Measurements from ENCODE around the gene DLG4.
"Not testable (repeated sequence)": the region's sequence is repeated elsewhere in the genome, so short reads cannot be mapped to it uniquely, and the experiment has no call there.

DLG4 gene

DNA sequence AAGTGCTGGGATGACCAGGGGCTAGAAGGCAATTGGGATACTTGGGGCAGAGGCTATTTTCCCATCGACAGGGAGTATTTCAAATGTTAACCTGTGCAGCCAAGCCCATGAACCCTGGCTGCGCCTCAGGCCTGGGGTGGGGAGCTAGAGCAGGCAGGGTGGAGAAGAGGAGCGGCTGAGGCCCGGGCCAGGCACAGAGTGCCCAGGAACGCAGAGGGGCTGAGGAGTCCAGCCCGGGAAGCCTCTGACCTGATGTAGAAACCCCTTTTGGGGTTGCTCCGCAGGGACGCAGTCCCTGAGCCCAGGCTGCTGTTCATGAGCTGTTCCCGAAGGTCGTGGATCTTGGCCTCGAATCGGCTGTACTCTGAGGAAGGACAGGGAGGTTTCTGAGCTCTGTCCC lies 23.7 kb downstream of the DLG4 start:
- no peak overlapping the region for H3K27ac Mint-ChIP-seq
- no peaks in the 10 kb centered on the region for H3K27me3 Mint-ChIP-seq

DNA sequence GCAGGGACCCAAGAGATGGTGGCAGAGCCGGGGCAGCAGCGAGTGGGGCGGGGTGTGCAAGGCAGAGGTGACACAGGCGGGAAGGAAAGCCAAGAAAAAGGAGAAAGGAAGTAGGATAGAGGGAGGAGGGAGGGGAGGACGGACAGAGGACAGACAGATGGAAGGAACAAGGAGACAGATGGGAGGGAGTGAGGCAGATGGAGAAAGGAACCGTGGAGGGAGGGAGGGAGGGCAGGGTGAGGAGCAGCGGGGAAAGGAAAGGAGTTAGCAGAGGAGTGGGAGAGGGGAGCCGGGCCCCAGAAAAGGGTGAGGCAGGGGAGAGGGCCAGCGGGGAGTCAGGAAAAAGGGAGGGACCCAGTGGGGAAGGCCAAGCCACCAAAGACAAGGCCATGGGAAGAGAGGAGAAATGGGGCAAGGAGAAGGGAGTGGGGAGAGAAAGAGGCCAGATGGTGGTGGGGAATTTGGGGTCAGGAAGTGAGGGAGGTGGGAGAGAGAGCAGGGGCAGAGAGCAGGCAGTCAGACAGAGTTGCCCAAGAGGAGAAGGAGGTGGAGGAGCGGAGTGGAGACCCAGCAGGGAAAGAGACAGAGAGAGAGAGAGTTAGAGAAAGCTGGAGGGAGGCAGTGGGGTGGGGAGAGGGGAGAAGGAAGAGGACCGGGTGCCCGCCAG lies 27.2 kb downstream of the DLG4 start:
- Mint-ChIP-seq H3K27me3 (no peaks in the 10 kb centered on the region), H3K36me3 (no peaks in the 10 kb centered on the region), H3K4me1 (no peaks in the 10 kb centered on the region), H3K9me3 (no peaks in the 10 kb centered on the region), H3K4me3 (no peak overlapping the region), H3K27ac (no peak overlapping the region)

More for the DNA sequence above, 23.7 kb downstream of the DLG4 start:
- no peak overlapping the region for H3K4me3 Mint-ChIP-seq
- no peaks in the 10 kb centered on the region for H3K4me1 Mint-ChIP-seq
- no peaks in the 10 kb centered on the region for H3K9me3 Mint-ChIP-seq
- no peaks in the 10 kb centered on the region for H3K36me3 Mint-ChIP-seq

DNA sequence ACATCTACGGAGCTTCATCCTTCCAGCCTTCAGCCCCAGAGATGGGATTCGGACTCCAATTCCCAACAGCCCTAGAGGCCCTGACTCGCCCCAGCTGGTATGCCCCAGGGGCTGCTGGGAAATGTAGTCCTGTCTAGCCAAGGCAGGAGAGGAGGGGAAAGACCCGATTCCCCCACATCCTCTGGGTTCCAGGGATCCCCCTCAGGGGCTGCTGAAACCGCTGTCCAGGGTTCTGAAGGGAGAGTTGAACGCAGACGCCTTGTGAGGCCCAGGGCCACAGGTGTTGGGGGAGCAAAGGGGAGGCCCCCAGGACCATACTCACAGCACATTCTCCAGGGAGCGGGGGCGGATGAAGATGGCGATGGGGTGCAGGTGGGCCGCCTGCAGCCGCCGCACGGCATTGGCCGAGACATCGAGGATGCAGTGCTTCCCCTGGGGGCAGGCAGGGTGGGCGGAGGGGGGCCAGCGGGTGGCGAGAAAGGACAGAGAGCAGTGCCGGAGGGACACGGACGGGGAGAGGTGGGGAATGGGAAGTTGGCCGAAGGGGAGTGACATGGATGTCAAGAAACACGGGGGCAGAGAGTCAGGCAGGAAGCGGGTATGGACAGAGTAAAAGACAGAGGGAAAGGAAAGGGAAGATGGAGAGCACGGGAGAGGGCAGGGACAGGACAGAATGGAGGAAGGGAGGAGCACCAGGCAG lies 27.9 kb downstream of the DLG4 start:
- H3K9me3 Mint-ChIP-seq = no peaks in the 10 kb centered on the region
- no peaks in the 10 kb centered on the region for H3K4me1 Mint-ChIP-seq
- H3K36me3 Mint-ChIP-seq = no peaks in the 10 kb centered on the region
- no peak overlapping the region for H3K27ac Mint-ChIP-seq
- H3K4me3 Mint-ChIP-seq = no peak overlapping the region
- H3K27me3 Mint-ChIP-seq = no peaks in the 10 kb centered on the region

DNA sequence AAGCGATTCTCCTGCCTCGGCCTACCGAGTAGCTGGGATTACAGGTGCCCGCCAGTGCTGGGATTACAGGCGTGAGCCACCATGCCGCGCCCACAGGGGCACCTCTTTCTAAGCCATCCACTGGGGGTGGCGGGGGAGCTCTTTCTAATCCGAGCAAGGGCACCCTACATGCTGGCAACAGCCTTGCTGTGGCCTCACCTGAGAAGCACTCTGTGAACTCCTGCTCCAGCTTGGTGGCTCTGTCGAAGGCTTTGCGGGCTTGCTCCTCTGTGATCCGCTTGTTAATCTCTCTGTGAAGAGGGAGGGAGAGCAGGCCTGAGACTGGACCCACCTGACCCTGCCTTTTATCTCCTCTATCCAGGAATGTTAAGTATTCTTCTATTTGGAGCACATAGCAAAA lies 28.6 kb downstream of the DLG4 start:
- H3K36me3 Mint-ChIP-seq = no peaks in the 10 kb centered on the region
- no peak overlapping the region for H3K4me3 Mint-ChIP-seq
- H3K27ac Mint-ChIP-seq = no peak overlapping the region
- H3K27me3 Mint-ChIP-seq = no peaks in the 10 kb centered on the region
- H3K9me3 Mint-ChIP-seq = no peaks in the 10 kb centered on the region
- peaks cover 5% of the 10 kb centered on the region for H3K4me1 Mint-ChIP-seq

DNA sequence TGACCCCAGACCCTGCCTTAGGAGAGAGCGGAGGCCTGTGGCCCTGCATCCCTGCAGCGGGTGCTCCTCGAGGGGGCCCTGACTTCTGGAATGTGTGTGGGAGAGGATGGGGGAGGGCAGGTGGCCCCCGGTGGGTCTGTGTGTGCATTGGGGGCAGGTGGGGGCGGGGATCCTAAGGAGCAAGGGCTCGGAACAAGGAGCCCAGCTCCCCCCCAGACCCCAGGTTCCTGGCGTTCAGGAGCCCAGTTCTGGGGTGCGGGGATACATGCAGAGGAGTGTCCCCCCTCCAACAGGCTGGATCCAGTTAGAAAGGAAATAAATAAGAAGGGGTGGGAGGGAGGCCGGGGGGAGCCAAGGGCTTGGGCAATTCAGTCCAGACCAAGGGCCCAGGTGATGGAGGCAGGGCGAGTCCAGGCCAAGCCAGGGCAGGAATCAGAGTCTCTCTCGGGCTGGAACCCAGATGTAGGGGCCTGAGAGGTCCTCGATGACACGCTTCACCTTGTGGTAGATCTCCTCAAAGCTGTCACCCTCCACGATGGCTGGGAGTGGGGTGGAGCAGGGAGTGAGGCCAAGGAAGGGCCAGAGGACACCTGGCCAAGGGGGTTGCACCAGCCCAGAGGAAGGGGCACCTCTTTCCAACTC lies 29.2 kb downstream of the DLG4 start:
- Mint-ChIP-seq H3K36me3 (no peaks in the 10 kb centered on the region), H3K27ac (no peak overlapping the region), H3K4me3 (no peak overlapping the region), H3K27me3 (no peaks in the 10 kb centered on the region), H3K9me3 (no peaks in the 10 kb centered on the region), H3K4me1 (peaks cover 5% of the 10 kb centered on the region)

DNA sequence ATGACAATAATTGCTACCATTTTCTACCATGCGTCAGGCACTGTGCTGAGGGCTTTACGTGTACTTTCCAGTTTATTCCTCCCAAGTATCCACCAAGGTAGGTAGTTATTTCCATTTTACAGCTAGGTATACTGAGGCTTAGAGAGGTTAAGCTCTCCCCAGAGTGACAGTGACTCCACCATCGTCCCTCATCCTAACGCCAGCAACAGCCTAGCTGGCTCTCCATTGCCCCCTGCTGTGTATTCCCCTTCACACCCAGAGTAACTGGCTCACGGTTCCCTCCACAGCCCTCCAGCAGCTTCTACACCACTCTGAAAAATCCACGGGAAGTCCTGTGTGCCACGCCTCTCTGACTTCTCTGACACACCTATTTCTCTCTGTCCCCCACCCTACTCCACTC lies 33.4 kb downstream of the DLG4 start:
- no peak overlapping the region for H3K4me3 Mint-ChIP-seq
- no peak overlapping the region for H3K27ac Mint-ChIP-seq
- H3K4me1 Mint-ChIP-seq = peaks cover 5% of the 10 kb centered on the region
- H3K9me3 Mint-ChIP-seq = no peaks in the 10 kb centered on the region
- no peaks in the 10 kb centered on the region for H3K36me3 Mint-ChIP-seq
- H3K27me3 Mint-ChIP-seq = no peaks in the 10 kb centered on the region

DNA sequence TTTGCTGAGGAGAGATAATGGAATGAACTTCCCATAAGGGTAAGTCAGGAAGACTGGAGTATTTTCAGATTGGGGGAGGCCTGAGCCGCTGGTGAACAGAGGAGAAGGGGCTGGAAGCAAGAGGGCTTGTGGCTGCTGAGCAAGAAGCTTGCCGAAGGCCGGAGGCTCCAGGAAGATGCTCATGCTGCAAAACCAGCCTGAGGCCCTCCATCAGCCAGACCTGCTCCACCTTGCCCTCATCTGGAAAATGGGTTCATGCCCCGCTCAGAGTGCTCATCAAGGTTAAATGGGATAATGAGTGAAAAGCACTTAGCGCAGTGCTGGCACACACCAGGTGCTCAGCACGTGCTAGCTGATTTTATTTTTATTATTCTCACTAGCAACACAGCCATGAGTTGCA lies 35.0 kb downstream of the DLG4 start:
- H3K4me1 Mint-ChIP-seq = peaks cover 5% of the 10 kb centered on the region
- H3K9me3 Mint-ChIP-seq = no peaks in the 10 kb centered on the region
- H3K36me3 Mint-ChIP-seq = no peaks in the 10 kb centered on the region
- H3K4me3 Mint-ChIP-seq = no peak overlapping the region
- no peaks in the 10 kb centered on the region for H3K27me3 Mint-ChIP-seq
- H3K27ac Mint-ChIP-seq = no peak overlapping the region

DNA sequence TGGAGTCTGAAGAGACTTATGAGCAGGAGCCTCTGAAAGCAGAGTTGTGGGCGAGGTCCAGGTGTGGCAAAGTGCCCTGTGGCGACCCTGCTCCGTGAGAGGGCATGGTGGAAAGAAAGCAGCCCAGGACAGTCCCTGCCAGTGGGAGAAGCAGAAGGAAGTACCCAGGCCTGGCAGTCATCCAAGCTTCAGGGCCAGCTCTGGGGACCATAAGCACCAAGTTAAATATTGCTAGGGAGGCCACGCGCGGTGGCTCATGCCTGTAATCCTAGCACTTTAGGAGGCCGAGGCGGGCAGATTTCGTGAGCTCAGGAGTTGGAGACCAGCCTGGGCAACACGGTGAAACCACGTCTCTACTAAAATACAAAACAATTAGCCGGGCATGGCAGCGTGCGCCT lies 35.5 kb downstream of the DLG4 start:
- Mint-ChIP-seq H3K27ac (no peak overlapping the region), H3K36me3 (no peaks in the 10 kb centered on the region), H3K9me3 (no peaks in the 10 kb centered on the region), H3K4me1 (peaks cover 5% of the 10 kb centered on the region), H3K27me3 (no peaks in the 10 kb centered on the region), H3K4me3 (no peak overlapping the region)

DNA sequence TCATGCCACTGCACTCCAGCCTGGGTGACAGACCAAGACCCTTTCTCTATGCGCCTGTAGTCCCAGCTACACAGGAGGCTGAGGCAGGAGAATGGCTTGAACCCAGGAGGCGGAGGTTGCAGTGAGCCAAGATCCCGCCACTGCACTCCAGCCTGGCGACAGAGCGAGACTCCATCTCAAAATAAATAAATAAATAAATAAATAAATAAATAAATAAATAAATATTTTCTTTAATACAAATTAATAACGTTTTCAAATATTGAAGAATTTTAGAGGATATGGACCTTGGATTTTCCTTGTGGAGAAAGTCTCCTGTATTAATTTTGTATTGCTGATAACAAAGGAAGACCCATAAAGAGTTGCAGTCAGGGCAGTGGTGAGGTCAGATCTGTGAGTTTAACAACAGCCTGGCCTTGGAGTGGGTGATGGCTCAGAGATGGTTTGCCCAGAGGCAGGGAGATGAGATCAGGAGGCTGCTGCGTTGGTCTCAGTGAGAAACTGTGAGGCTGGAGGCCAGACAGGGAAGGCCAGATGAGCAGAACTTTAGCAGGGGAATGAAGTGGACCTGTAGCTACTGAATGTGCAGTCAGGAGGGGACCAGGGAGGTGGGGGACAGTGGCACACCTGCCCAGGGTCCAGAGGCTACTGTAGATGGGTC lies 36.1 kb downstream of the DLG4 start:
- no peak overlapping the region for H3K4me3 Mint-ChIP-seq
- no peaks in the 10 kb centered on the region for H3K9me3 Mint-ChIP-seq
- no peaks in the 10 kb centered on the region for H3K27me3 Mint-ChIP-seq
- no peak overlapping the region for H3K27ac Mint-ChIP-seq
- peaks cover 5% of the 10 kb centered on the region for H3K4me1 Mint-ChIP-seq
- no peaks in the 10 kb centered on the region for H3K36me3 Mint-ChIP-seq

DNA sequence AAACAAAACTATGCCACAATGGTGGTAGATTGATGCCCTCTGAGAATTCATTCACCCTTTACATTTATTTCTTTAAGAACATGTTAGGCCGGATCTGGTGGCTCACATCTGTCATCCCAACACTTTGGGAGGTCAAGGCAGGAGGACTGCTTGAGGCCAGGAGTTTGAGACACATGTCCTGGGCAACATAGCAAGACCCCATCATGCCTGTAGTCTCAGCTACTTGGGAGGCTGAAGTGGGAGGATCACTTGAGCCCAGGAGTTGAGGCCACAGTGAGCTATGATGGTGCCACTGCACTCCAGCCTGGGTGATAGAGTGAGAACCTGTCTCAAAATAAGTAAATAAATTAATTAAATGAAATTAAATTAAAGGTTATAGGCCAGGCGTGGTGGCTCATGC lies 37.5 kb downstream of the DLG4 start:
- H3K36me3 Mint-ChIP-seq, H3K4me3 Mint-ChIP-seq, H3K9me3 Mint-ChIP-seq, H3K27ac Mint-ChIP-seq, H3K27me3 Mint-ChIP-seq: not testable (repeated sequence)
- H3K4me1 Mint-ChIP-seq = peaks cover 16% of the 10 kb centered on the region

DNA sequence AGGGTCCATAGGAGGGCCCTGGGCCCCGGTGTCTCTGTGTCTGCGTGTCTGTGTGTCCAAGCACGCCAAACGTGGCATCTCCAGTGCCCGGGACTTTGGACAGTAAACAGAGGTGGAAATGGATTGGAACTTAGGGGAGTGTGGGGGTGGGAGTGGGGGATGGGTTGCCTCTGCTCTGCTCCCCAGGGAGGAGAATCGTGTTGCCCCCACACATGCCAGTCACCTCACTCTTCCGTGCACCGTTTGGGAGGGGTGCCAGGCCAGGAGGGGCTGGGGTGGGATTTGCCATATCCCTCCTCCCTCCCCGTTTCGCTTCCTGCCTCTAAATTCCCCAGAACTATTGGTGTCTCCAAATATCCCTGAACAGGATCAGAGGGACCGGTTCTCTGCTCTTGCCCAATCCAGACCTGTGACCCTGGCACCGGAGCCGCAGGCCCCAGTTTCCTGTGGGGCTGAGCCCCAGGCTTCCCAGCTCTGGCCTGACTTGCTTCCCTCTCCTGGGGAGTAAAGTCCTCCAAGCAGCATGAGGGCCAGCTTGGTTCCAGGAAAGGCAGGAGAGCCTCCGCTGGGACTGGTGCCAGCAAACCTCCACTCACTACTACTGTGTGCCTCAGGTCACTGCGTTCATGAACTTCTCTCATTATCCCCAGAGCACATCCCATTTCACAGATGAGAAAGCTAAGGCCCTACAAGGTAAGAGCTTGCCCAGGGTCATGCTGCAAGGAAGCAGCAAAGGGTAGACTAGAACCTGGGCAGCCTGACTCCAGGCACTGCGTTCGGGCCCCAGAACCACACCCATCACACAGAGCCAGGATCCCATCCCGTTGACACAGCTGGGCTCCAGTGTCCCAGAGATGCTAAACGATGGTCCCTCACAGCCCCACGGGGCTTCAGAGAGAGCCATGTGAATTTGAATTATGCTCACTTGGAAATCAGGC lies 40.0 kb downstream of the DLG4 start, which contains the start of gene ASGR1:
ASGR1 (minus strand) TSS at position 54 of the 938 bp plus-strand sequence. CDS start 807 bp downstream, outside the sequence.
- H3K27me3 Mint-ChIP-seq = no peaks in the 10 kb centered on the region
- no peaks in the 10 kb centered on the region for H3K9me3 Mint-ChIP-seq
- peaks cover 11% of the 10 kb centered on the region for H3K4me1 Mint-ChIP-seq
- no peak within 1 kb of the TSS for H3K27ac Mint-ChIP-seq
- no peaks in the 10 kb centered on the region for H3K36me3 Mint-ChIP-seq
- H3K4me3 Mint-ChIP-seq = peak within 1 kb of the TSS; percentile 68

DNA sequence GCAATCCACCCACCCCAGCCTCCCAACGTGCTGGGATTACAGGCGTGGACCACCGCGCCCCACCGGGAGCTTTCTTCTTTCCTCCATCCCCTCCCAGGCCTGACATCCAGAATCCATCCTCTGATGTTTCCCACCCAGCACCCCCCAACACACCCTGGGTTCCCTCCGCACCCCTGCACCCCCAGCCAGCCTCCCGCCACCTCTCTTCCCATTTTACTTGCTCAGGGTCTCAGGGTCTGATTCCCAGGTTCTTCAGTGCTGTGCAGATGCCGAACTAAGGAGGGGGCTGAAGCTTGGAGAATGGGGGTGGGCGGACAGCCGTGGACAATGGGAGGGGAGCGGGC lies 40.7 kb downstream of the DLG4 start:
- no peaks in the 10 kb centered on the region for H3K36me3 Mint-ChIP-seq
- no peaks in the 10 kb centered on the region for H3K27me3 Mint-ChIP-seq
- peaks cover 11% of the 10 kb centered on the region for H3K4me1 Mint-ChIP-seq
- no peak overlapping the region for H3K4me3 Mint-ChIP-seq
- H3K27ac Mint-ChIP-seq = no peak overlapping the region
- no peaks in the 10 kb centered on the region for H3K9me3 Mint-ChIP-seq

DNA sequence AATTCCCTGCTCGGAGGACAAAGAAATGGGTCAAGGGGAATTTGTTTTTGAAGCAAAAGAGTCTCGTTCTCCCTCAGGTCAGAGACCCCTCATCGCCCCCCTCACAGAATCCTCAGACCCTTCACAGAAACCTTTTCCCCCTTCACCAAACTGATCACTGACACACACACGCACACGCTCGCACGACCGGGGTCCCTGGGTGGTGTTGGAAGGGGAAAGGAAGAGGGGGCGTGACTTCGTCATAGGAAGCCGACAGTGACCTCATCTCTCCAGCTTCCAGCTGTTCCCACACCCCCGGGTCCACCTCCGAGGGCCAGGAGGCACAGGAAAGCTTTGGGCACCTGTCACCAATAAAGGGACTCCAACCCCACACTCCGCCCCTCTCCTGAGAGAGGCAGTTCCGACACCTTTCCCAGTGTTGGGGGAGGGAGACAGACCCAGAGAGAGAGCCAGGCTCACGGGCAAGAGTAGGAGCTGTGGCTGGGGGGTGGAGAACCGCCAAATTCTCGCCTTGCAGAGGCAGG lies 41.6 kb downstream of the DLG4 start:
- no peaks in the 10 kb centered on the region for H3K27me3 Mint-ChIP-seq
- H3K4me1 Mint-ChIP-seq = peaks cover 11% of the 10 kb centered on the region
- H3K4me3 Mint-ChIP-seq = peak overlapping the region; percentile 68
- no peaks in the 10 kb centered on the region for H3K36me3 Mint-ChIP-seq
- H3K9me3 Mint-ChIP-seq = no peaks in the 10 kb centered on the region
- no peak overlapping the region for H3K27ac Mint-ChIP-seq

DNA sequence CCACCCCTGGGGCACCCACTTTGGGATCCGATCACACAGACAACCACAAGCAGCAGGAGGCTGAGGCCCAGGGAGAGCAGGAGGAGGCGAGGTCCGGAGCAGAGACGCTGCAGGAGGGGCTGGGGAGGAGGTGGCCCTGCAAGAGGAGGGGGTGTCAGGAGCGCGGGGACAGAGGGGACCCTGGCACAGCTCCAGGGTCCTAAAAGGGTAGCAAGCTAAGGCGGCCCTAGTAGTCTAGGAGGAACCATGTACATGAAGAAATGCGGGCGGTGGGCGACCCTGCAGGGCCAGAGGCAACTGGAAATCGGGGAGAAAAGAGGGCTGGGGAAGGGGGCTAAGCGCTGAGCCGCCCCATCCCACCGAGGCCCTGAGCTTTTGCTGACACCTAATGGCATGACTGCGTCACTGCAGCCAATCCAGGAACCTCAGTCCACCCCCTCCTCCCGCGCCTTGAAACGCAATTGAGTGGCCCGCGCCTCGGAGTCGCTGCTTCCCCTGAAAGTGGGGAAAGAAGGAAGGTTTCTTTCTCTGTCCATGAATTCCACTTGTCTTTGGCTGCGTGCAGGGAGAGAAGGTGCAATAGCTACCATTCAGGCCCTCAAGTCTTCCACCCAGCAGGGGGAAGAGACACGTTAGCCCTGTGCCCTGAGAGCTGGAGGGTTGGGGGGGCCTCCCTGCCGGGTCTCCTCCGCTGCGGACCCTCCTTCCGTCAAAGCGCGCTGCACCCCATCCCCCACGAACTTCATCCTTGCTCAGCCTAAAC lies 42.3 kb downstream of the DLG4 start:
- Mint-ChIP-seq H3K27me3 (no peaks in the 10 kb centered on the region), H3K27ac (no peak overlapping the region), H3K4me1 (peaks cover 11% of the 10 kb centered on the region), H3K4me3 (peak overlapping the region; percentile 68), H3K36me3 (no peaks in the 10 kb centered on the region), H3K9me3 (no peaks in the 10 kb centered on the region)
